GM19324 (cell line): Measurements from ENCODE around the gene SH3GLB2.

Experiments
- ATAC-seq: cut with Tn5 transposase; IDR thresholded peaks from one replicate; pipeline ENCODE4 v1.9.1; 2021; ENCODE audit warnings: mild to moderate bottlenecking, moderate library complexity; ENCODE audit not compliant: unreplicated experiment, low FRiP score

The SH3GLB2 gene

GRCh38 chr9:129054163-129054851 is 26.2 kb upstream of the SH3GLB2 start:
- no peak for ATAC-seq

GRCh38 chr9:129053020-129053419 is 24.9 kb upstream of the SH3GLB2 start:
- ATAC-seq = no peak

GRCh38 chr9:129052592-129052991 is 24.5 kb upstream of the SH3GLB2 start:
- no peak for ATAC-seq

- ATAC-seq = no peak
Observed at GRCh38 chr9:129042016-129042415, 13.9 kb upstream of the SH3GLB2 start.

- ATAC-seq = no peak
Observed at GRCh38 chr9:129040113-129040643, 12.0 kb upstream of the SH3GLB2 start.

GRCh38 chr9:129038109-129038852 is 10.2 kb upstream of the SH3GLB2 start:
- no peak for ATAC-seq

GRCh38 chr9:129037767-129038098 is 9.6 kb upstream of the SH3GLB2 start:
- ATAC-seq = no peak

GRCh38 chr9:129036923-129037766 is 9.0 kb upstream of the SH3GLB2 start:
- no peak for ATAC-seq

- peak; percentile 97 for ATAC-seq
Observed at GRCh38 chr9:129036241-129036922, 8.3 kb upstream of the SH3GLB2 start, which contains the start of gene MIGA2. MIGA2 (plus strand) TSS chr9:129036626; CDS start chr9:129040595, 3,969 bp downstream.

GRCh38 chr9:129035838-129036237 is 7.7 kb upstream of the SH3GLB2 start:
- peak; percentile 2 for ATAC-seq

- no peak for ATAC-seq
Observed at GRCh38 chr9:129033216-129033615, 5.1 kb upstream of the SH3GLB2 start.

- no peak for ATAC-seq
Observed at GRCh38 chr9:129032541-129033159, 4.5 kb upstream of the SH3GLB2 start.

GRCh38 chr9:129031514-129031913 is 3.4 kb upstream of the SH3GLB2 start:
- no peak for ATAC-seq

GRCh38 chr9:129030191-129030590 is 2.1 kb upstream of the SH3GLB2 start:
- no peak for ATAC-seq

GRCh38 chr9:129027685-129028191 is 393 bp downstream of the SH3GLB2 start:
- ATAC-seq = peak; percentile 30

GRCh38 chr9:129027224-129027684 is 877 bp downstream of the SH3GLB2 start:
- no peak for ATAC-seq

- no peak for ATAC-seq
Observed at GRCh38 chr9:129026442-129027223, 1.5 kb downstream of the SH3GLB2 start.

GRCh38 chr9:129023908-129024233 is 4.3 kb downstream of the SH3GLB2 start:
- ATAC-seq = no peak
